ENCODE data around the gene TLR5.
"Not testable (repeated sequence)": the region's sequence is repeated elsewhere in the genome, so short reads cannot be mapped to it uniquely, and the experiment has no call there.

TLR5 gene

DNA sequence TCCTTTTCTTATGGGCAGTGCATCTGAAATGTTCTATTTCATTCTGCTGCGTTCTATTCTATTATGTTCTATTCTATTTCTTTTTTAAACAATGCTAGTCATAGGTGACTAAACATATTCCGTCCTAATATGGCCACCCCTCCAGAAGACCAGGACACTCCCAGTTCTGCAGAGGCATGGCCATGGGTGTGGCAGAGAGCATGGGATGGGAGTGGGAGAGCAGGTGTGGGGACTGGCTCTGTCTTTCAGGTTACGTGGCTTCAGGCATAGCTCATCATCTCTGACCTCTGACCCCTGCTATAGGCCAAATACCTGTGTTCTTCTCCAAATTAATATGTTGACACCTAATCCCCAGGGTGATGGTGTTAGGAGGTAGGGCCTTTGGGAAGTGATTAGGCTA is 33.4 kb upstream of the TLR5 start:
- Histone ChIP-seq H3K36me3 (ENCODE audit: control insufficient read depth in 2 of 2, insufficient read depth in 2 of 2, low read length in 2 of 2) (no peaks in the 10 kb centered on the region), H3K9ac (ENCODE audit: low read length in 2 of 2) (no peak overlapping the region), H3K4me1 (ENCODE audit: control insufficient read depth, insufficient read depth, low read length) (no peaks in the 10 kb centered on the region), H3K9me3 (ENCODE audit: control insufficient read depth in 2 of 2, low read length in 2 of 2) (no peaks in the 10 kb centered on the region), H3K4me3 (ENCODE audit: low read length in 2 of 2) (no peak overlapping the region), H3K27me3 (ENCODE audit: control insufficient read depth in 1 of 2, insufficient read depth in 2 of 2, low read length in 2 of 2) (no peaks in the 10 kb centered on the region), H3K27ac (ENCODE audit: low read length) (no peak overlapping the region)

DNA sequence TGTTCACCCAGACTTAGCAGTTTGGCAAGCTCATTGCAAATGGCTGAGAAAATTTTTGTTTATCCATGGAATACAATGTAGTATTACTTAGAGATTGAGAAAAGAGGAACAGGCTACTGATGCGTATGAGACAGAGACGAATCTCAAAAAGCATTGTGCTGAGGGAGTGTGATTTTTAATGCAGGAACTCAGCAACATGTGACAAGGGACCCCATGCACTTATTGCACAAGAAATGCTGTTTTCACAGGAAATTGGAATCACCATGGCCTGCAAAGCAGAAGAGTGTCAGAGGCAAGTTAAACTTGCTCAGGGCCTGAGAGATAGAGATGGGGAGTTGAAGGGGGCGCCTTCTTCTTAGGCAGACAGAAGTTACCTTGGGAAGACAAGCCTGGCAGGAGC is 32.6 kb upstream of the TLR5 start:
- H3K27ac ChIP-seq (ENCODE audit: low read length): no peak overlapping the region
- H3K4me3 ChIP-seq (ENCODE audit: low read length in 2 of 2): no peak overlapping the region
- no peak overlapping the region for H3K9ac ChIP-seq (ENCODE audit: low read length in 2 of 2)

DNA sequence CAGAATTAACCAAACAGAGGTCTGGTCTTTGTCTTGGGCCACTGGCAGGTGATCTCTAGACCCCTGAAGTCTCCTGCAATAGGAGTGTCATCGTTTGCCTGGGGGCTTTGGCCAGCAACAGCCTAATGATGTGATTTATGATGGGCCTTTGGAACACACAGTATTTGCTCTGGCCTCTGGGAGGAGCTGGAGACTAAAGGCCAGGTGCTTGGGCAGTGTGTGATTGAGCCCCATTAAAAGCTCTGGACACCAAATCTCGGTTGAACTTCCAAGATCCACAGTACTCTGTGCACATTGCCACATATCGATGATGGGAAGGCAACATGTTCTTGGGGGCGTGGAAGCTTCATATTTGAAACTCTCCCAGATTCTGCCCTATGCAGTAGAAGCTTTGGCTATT is 32.0 kb upstream of the TLR5 start:
- H3K27me3 ChIP-seq (ENCODE audit: control insufficient read depth in 1 of 2, insufficient read depth in 2 of 2, low read length in 2 of 2): no peaks in the 10 kb centered on the region
- H3K4me1 ChIP-seq (ENCODE audit: control insufficient read depth, insufficient read depth, low read length): no peaks in the 10 kb centered on the region
- no peak overlapping the region for H3K4me3 ChIP-seq (ENCODE audit: low read length in 2 of 2)
- no peak overlapping the region for H3K9ac ChIP-seq (ENCODE audit: low read length in 2 of 2)
- H3K27ac ChIP-seq (ENCODE audit: low read length): no peak overlapping the region
- H3K9me3 ChIP-seq (ENCODE audit: control insufficient read depth in 2 of 2, low read length in 2 of 2): no peaks in the 10 kb centered on the region
- no peaks in the 10 kb centered on the region for H3K36me3 ChIP-seq (ENCODE audit: control insufficient read depth in 2 of 2, insufficient read depth in 2 of 2, low read length in 2 of 2)

More for the DNA sequence above, 32.6 kb upstream of the TLR5 start:
- H3K36me3 ChIP-seq (ENCODE audit: control insufficient read depth in 2 of 2, insufficient read depth in 2 of 2, low read length in 2 of 2): no peaks in the 10 kb centered on the region
- H3K9me3 ChIP-seq (ENCODE audit: control insufficient read depth in 2 of 2, low read length in 2 of 2): no peaks in the 10 kb centered on the region
- no peaks in the 10 kb centered on the region for H3K27me3 ChIP-seq (ENCODE audit: control insufficient read depth in 1 of 2, insufficient read depth in 2 of 2, low read length in 2 of 2)
- H3K4me1 ChIP-seq (ENCODE audit: control insufficient read depth, insufficient read depth, low read length): no peaks in the 10 kb centered on the region

DNA sequence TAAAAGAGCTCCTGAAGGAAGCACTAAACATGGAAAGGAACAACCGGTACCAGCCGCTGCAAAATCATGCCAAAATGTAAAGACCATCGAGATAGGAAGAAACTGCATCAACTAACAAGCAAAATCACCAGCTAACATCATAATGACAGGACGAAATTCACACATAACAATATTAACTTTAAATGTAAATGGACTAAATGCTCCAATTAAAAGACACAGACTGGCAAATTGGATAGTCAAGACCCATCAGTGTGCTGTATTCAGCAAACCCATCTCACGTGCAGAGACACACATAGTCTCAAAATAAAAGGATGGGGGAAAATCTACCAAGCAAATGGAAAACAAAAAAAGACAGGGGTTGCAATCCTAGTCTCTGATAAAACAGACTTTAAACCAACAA is 26.4 kb upstream of the TLR5 start:
- not testable (repeated sequence) for H3K9me3 ChIP-seq (ENCODE audit: control insufficient read depth in 2 of 2, low read length in 2 of 2); H3K4me1 ChIP-seq (ENCODE audit: control insufficient read depth, insufficient read depth, low read length); H3K27me3 ChIP-seq (ENCODE audit: control insufficient read depth in 1 of 2, insufficient read depth in 2 of 2, low read length in 2 of 2); H3K4me3 ChIP-seq (ENCODE audit: low read length in 2 of 2); H3K9ac ChIP-seq (ENCODE audit: low read length in 2 of 2); H3K27ac ChIP-seq (ENCODE audit: low read length); H3K36me3 ChIP-seq (ENCODE audit: control insufficient read depth in 2 of 2, insufficient read depth in 2 of 2, low read length in 2 of 2)

DNA sequence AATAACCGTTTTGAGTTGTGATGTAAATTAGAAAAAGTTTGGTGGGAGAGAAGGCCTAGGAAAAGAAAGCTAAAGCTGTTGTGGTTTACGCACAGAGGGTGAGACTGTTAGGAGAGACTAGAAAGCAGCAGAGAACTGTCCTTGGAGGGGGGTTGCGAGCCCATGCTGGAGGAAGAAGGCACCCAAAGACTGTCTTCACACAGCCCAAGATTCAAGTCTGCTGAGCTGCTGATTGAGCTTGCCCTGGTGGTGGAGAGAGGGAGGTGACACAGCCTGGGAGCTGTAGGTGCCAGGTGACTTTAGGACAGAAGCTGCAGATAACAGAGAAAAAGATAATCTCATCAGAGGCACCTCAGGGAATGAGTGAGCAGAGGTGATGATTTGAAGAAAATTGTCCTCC is 18.3 kb upstream of the TLR5 start:
- H3K4me3 ChIP-seq (ENCODE audit: low read length in 2 of 2): no peak overlapping the region
- no peaks in the 10 kb centered on the region for H3K27me3 ChIP-seq (ENCODE audit: control insufficient read depth in 1 of 2, insufficient read depth in 2 of 2, low read length in 2 of 2)
- no peaks in the 10 kb centered on the region for H3K4me1 ChIP-seq (ENCODE audit: control insufficient read depth, insufficient read depth, low read length)
- H3K36me3 ChIP-seq (ENCODE audit: control insufficient read depth in 2 of 2, insufficient read depth in 2 of 2, low read length in 2 of 2): no peaks in the 10 kb centered on the region
- H3K9ac ChIP-seq (ENCODE audit: low read length in 2 of 2): no peak overlapping the region
- no peaks in the 10 kb centered on the region for H3K9me3 ChIP-seq (ENCODE audit: control insufficient read depth in 2 of 2, low read length in 2 of 2)
- no peak overlapping the region for H3K27ac ChIP-seq (ENCODE audit: low read length)

DNA sequence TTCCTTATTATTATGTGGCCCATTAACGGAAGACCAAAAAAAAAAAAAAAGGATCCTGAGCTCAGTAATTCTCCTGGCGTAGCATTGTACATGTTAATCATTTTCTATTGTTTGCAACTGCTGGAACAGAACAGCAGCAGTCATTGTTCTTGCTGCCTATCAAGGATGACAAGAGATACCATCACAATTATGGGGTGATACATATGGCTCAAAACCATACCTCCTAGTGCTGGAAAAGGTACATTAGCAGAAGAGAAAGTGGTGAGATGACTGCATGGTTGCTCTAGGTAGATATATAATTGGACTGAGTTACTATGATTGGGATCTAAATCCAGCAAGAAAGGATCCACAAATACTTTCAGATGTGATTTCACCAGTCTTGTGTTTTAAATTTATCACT is 13.3 kb upstream of the TLR5 start:
- Histone ChIP-seq H3K4me3 (ENCODE audit: low read length in 2 of 2) (no peak overlapping the region), H3K9me3 (ENCODE audit: control insufficient read depth in 2 of 2, low read length in 2 of 2) (no peaks in the 10 kb centered on the region)

DNA sequence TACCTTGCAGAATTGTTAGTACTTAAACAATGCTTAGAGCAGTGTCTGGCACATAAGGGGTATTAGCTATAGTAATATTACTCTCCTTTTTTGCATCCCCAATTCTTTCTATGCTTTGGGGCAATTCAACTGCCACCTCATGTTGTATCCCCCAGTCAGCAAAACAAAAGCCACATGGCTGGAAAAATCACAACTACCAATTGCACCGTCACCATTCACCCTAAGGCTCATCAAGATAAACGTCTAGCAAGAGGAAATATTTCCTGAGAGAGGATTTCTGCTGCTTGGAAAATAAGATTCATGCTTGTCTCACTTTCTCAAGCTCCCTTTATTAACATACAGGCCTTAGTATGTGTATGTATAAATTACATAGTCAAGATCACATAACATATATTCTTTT is 12.1 kb upstream of the TLR5 start:
- Histone ChIP-seq H3K9ac (ENCODE audit: low read length in 2 of 2) (no peak overlapping the region), H3K27ac (ENCODE audit: low read length) (no peak overlapping the region), H3K4me1 (ENCODE audit: control insufficient read depth, insufficient read depth, low read length) (no peaks in the 10 kb centered on the region), H3K4me3 (ENCODE audit: low read length in 2 of 2) (no peak overlapping the region), H3K36me3 (ENCODE audit: control insufficient read depth in 2 of 2, insufficient read depth in 2 of 2, low read length in 2 of 2) (no peaks in the 10 kb centered on the region), H3K9me3 (ENCODE audit: control insufficient read depth in 2 of 2, low read length in 2 of 2) (no peaks in the 10 kb centered on the region), H3K27me3 (ENCODE audit: control insufficient read depth in 1 of 2, insufficient read depth in 2 of 2, low read length in 2 of 2) (no peaks in the 10 kb centered on the region)

More for the DNA sequence above, 13.3 kb upstream of the TLR5 start:
- H3K27ac ChIP-seq (ENCODE audit: low read length): no peak overlapping the region
- H3K27me3 ChIP-seq (ENCODE audit: control insufficient read depth in 1 of 2, insufficient read depth in 2 of 2, low read length in 2 of 2): no peaks in the 10 kb centered on the region
- no peak overlapping the region for H3K9ac ChIP-seq (ENCODE audit: low read length in 2 of 2)
- H3K4me1 ChIP-seq (ENCODE audit: control insufficient read depth, insufficient read depth, low read length): no peaks in the 10 kb centered on the region
- no peaks in the 10 kb centered on the region for H3K36me3 ChIP-seq (ENCODE audit: control insufficient read depth in 2 of 2, insufficient read depth in 2 of 2, low read length in 2 of 2)

DNA sequence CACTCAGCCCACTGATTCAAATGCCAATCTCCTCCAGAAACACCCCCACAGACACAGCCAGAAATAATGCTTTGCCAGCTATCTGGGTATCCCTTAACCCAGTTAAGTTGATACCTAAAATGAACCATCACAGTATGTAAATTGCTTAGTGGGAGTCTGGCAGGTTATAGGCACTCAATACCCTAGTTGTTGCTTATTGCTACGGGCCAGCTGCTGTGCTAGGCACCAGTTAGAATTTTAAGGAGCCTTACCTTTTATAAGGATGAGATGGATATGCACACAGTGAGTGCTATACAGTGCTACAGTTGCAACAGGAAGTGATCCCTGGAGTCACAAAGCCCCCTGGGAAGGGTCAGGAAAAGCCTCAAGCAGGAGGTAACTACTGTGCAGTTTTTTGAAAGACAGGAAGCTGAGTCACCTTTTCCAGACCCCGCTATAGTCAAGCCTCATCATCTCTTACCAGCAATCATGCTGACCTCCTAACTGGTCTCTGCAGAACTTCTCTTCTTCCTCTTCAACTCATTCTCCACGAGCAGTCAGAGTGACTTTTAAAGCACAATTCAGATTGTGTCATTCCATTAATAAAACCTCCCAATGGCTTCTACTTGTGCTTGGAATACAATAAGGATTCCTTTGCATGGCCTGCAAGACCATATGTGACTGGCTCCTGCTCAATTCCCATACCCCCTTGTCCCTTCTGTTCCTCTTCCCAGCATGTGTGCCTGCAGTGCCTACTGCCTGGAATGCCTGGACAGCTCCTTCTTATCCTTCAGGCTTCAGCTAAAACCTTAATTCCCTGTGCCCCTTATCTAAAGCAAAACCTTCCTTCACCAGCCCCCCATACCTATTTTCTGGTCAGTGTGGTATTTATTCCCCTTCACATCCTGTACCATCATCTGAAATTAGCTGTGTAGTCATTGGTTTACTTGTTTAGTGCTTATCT is 10.4 kb upstream of the TLR5 start:
- Histone ChIP-seq H3K4me1 (ENCODE audit: control insufficient read depth, insufficient read depth, low read length) (no peaks in the 10 kb centered on the region), H3K27ac (ENCODE audit: low read length) (no peak overlapping the region), H3K9ac (ENCODE audit: low read length in 2 of 2) (no peak overlapping the region), H3K27me3 (ENCODE audit: control insufficient read depth in 1 of 2, insufficient read depth in 2 of 2, low read length in 2 of 2) (no peaks in the 10 kb centered on the region), H3K36me3 (ENCODE audit: control insufficient read depth in 2 of 2, insufficient read depth in 2 of 2, low read length in 2 of 2) (no peaks in the 10 kb centered on the region), H3K4me3 (ENCODE audit: low read length in 2 of 2) (no peak overlapping the region), H3K9me3 (ENCODE audit: control insufficient read depth in 2 of 2, low read length in 2 of 2) (no peaks in the 10 kb centered on the region)

DNA sequence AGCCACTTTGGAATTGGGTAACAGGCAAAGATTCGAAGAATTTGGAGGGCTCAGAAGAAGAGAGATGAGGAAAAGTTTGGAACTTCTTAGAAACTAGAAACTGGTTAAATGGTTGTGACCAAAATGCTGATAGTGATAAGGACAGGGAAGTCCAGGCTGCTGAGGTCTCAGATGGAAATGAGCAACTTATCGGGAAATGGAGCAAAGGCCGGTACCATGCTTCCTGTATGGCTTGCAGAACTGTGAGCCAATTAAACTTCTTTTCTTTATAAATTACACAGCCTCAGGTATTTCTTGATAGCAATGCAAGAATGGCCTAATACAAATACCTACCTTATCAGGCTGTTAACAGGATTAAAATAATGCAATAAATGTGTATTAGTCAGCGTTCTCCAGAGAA is 9.4 kb upstream of the TLR5 start:
- peaks cover 2 to 5% of the 10 kb centered on the region in 2 donors for H3K9me3 ChIP-seq (ENCODE audit: control insufficient read depth in 2 of 2, low read length in 2 of 2)
- H3K27ac ChIP-seq (ENCODE audit: low read length): no peak overlapping the region

DNA sequence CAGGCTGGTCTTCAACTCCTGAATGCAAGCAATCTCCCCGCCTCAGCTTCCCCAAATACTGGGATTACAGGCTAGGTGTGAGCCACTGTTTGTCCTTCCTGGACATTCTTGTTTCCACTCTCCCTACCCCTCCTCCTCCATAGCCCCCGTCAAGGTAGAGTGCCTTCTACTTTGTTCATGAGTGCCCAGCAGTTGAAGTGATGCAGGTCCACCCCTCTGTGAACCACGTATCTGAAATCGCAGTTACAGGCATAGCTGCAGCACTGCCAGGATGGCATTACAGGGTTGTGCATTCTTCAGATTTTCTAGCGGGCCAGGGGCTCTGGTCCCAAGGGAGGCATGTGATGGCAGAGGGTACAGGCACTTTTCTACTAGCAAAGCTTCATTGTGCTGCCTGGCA is 7.4 kb upstream of the TLR5 start:
- Histone ChIP-seq H3K4me3 (ENCODE audit: low read length in 2 of 2) (no peak overlapping the region), H3K9me3 (ENCODE audit: control insufficient read depth in 2 of 2, low read length in 2 of 2) (peaks cover 2 to 5% of the 10 kb centered on the region in 2 donors), H3K27ac (ENCODE audit: low read length) (no peak overlapping the region), H3K4me1 (ENCODE audit: control insufficient read depth, insufficient read depth, low read length) (no peaks in the 10 kb centered on the region), H3K36me3 (ENCODE audit: control insufficient read depth in 2 of 2, insufficient read depth in 2 of 2, low read length in 2 of 2) (no peaks in the 10 kb centered on the region), H3K9ac (ENCODE audit: low read length in 2 of 2) (no peak overlapping the region), H3K27me3 (ENCODE audit: control insufficient read depth in 1 of 2, insufficient read depth in 2 of 2, low read length in 2 of 2) (no peaks in the 10 kb centered on the region)

More for the DNA sequence above, 9.4 kb upstream of the TLR5 start:
- H3K9ac ChIP-seq (ENCODE audit: low read length in 2 of 2): no peak overlapping the region
- H3K36me3 ChIP-seq (ENCODE audit: control insufficient read depth in 2 of 2, insufficient read depth in 2 of 2, low read length in 2 of 2): no peaks in the 10 kb centered on the region
- H3K4me1 ChIP-seq (ENCODE audit: control insufficient read depth, insufficient read depth, low read length): no peaks in the 10 kb centered on the region
- no peak overlapping the region for H3K4me3 ChIP-seq (ENCODE audit: low read length in 2 of 2)
- no peaks in the 10 kb centered on the region for H3K27me3 ChIP-seq (ENCODE audit: control insufficient read depth in 1 of 2, insufficient read depth in 2 of 2, low read length in 2 of 2)

DNA sequence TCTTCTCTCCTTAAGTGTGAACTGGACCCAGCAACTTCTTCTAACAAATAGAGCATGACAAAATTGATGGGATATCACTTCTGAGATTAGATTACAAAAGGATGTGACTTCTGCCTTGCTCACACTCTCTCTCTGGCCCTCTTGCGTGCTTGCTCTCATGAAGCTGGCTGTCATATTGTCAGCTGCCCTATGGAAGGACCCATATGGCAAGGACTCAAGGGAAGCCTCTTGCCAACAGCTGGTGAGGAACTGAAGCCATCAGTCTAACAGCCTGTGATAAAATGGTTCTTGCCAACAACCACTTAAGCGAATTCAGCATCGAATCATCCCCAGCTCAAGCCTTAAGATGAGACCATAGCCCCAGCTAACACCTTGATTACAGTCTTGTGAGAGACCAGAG is 4.8 kb upstream of the TLR5 start:
- no peaks in the 10 kb centered on the region for H3K36me3 ChIP-seq (ENCODE audit: control insufficient read depth in 2 of 2, insufficient read depth in 2 of 2, low read length in 2 of 2)
- H3K9ac ChIP-seq (ENCODE audit: low read length in 2 of 2): no peak overlapping the region
- no peak overlapping the region for H3K4me3 ChIP-seq (ENCODE audit: low read length in 2 of 2)
- H3K9me3 ChIP-seq (ENCODE audit: control insufficient read depth in 2 of 2, low read length in 2 of 2): peaks cover 2 to 5% of the 10 kb centered on the region in 2 donors
- no peaks in the 10 kb centered on the region for H3K27me3 ChIP-seq (ENCODE audit: control insufficient read depth in 1 of 2, insufficient read depth in 2 of 2, low read length in 2 of 2)
- no peak overlapping the region for H3K27ac ChIP-seq (ENCODE audit: low read length)
- H3K4me1 ChIP-seq (ENCODE audit: control insufficient read depth, insufficient read depth, low read length): peaks cover 16% of the 10 kb centered on the region
